Measurements from ENCODE around the gene MAST4. TPM values are rescaled to one million over a fixed set of nuclear protein-coding genes. Genes with fewer than 3 reads are reported as not detected.

MAST4 gene
- total and polyA plus RNA-seq, 2 of the 13 experiments (the other 11 are each of a cell fraction or from before 2014, with no cell fraction given) = 3.4 to 3.7 TPM

- TF ChIP-seq PHF8 (CRISPR knock-in tag; IDR thresholded peaks at IDR 0.05) (peak; percentile 54; the same call in 1 of the 2 replicates), NR3C1 (CRISPR knock-in tag; IDR thresholded peaks at IDR 0.05) (no peak), ZNF570 (CRISPR knock-in tag; IDR thresholded peaks at IDR 0.05; ENCODE audit: borderline replicate concordance) (0 out of 2 replicates have a peak, but pooled peaks have one; percentile 23), ZNF614 (CRISPR knock-in tag; IDR thresholded peaks at IDR 0.05; ENCODE audit: borderline replicate concordance) (peak; percentile 18; the same call in 1 of the 2 replicates), CSRNP1 (CRISPR knock-in tag; IDR thresholded peaks at IDR 0.05) (0 out of 2 replicates have a peak, but pooled peaks have one; percentile 32), TOPORS (CRISPR knock-in tag; IDR thresholded peaks at IDR 0.05) (no peak; the same call in 1 of the 2 replicates), SOX13 (IDR thresholded peaks at IDR 0.05) (peak; percentile 50; the same call in 1 of the 2 replicates), SOX13 (CRISPR knock-in tag; conservative IDR thresholded peaks at IDR 0.05 in 1 of 2, IDR thresholded peaks at IDR 0.05 in 1 of 2) (peak in 1 of 2 experiments; percentile 37; a peak in 1 of 4 replicates), ZSCAN22 (CRISPR knock-in tag; IDR thresholded peaks at IDR 0.05) (0 out of 2 replicates have a peak, but pooled peaks have one; percentile 19), ZNF343 (CRISPR knock-in tag; IDR thresholded peaks at IDR 0.05) (no peak), POLR2A (IDR thresholded peaks at IDR 0.05; ENCODE audit: insufficient read depth in 1 of 2, low read depth in 2 of 2, low read length in 2 of 2) (peak in 1 of 2 experiments; percentile 51; a peak in 1 of 4 replicates), SMYD3 (CRISPR knock-in tag; IDR thresholded peaks at IDR 0.05) (0 out of 2 replicates have a peak, but pooled peaks have one; percentile 55), ZNF564 (CRISPR knock-in tag; IDR thresholded peaks at IDR 0.05) (peak; percentile 56; the same call in 1 of the 2 replicates), MAF1 (CRISPR knock-in tag; IDR thresholded peaks at IDR 0.05; ENCODE audit: borderline replicate concordance) (no peak), PITX1 (CRISPR knock-in tag; IDR thresholded peaks at IDR 0.05) (no peak), ATF4 (CRISPR knock-in tag; IDR thresholded peaks at IDR 0.05) (no peak), BRCA1 (CRISPR knock-in tag; IDR thresholded peaks at IDR 0.05) (0 out of 2 replicates have a peak, but pooled peaks have one; percentile 30), IRF2 (CRISPR knock-in tag; IDR thresholded peaks at IDR 0.05) (peak; percentile 55; the same call in 1 of the 2 replicates), ZNF451 (CRISPR knock-in tag; IDR thresholded peaks at IDR 0.05) (peak; percentile 42; the same call in 1 of the 2 replicates), MBNL3 (CRISPR knock-in tag; conservative IDR thresholded peaks at IDR 0.05) (no peak), POGK (CRISPR knock-in tag; conservative IDR thresholded peaks at IDR 0.05) (0 out of 2 replicates have a peak, but pooled peaks have one; percentile 53), POLR2AphosphoS5 (IDR thresholded peaks at IDR 0.05; ENCODE audit: low read depth, low read length) (0 out of 2 replicates have a peak, but pooled peaks have one; percentile 22), KDM3A (CRISPR knock-in tag; IDR thresholded peaks at IDR 0.05; ENCODE audit: low read depth) (0 out of 2 replicates have a peak, but pooled peaks have one; percentile 32), TBX2 (CRISPR knock-in tag; IDR thresholded peaks at IDR 0.05; ENCODE audit: borderline replicate concordance) (peak; percentile 54; the same call in 1 of the 2 replicates)
Measured at GRCh38 chr5:67215519-67216471, 619.6 kb downstream of the MAST4 start (continued).

All from HepG2 (cell line).